CD4-positive, alpha-beta T cell treated with Interleukin-10 for 1 hour (primary cell): ENCODE measurements around the gene DERL2.
A peak's percentile ranks its signal among the peaks of the same experiment; 100 is the strongest.

ENCODE experiments used
- DNase-seq: peaks from one replicate; pipeline ENCODE4 v3.0.0-alpha.2; 2020

The DERL2 gene

GRCh38 chr17:5485270-5486205, at the start of gene DERL2:
Gene DERL2, minus strand, starts transcription at chr17:5486178. Its CDS starts 17 bp downstream, at chr17:5486161.
- DNase-seq = no peak

GRCh38 chr17:5535436-5535835, 49.5 kb upstream of the DERL2 start:
- DNase-seq = no peak

- DNase-seq = no peak
Observed at GRCh38 chr17:5533486-5534315, 47.7 kb upstream of the DERL2 start.

DNA sequence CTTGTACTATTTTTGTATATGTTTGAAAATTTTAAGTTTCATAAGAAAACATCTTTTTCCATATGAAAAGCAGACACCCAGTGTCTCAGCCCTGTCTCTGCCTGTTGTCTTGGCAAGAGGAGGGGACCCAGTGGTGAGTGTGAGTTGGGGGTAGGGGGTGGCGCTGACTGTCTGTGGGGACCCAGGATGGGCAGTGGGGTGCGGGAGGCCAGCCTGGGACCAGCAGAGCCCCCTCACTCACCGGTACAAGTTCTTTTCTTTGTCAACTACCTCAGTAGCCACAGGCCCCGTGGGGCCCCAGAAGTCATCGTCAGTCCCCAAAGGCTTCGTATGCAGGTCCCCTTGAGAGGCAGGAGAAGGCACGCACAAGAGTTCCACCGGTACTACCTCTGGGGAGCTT, 46.6 kb upstream of the DERL2 start:
- no peak for DNase-seq

DNA sequence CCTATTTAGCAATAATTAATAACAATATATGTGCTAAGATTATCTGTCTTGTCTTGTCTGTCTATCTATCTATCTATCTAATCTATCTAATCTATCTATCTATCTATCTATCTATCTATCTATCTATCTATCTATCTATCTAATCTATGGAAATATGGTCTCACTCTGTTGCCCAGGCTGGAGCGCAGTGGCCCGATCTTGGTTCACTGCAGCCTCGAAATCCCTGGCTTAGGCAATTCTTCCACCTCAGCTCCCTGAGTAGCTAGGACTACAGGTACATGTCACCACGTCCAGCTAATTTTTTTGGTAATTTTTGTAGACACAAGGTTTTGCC, 45.1 kb upstream of the DERL2 start:
- DNase-seq = no peak

GRCh38 chr17:5530265-5531084, 44.5 kb upstream of the DERL2 start:
- no peak for DNase-seq

GRCh38 chr17:5527601-5528250, 41.7 kb upstream of the DERL2 start:
- no peak for DNase-seq

- no peak for DNase-seq
Observed at GRCh38 chr17:5526821-5527598, 41.0 kb upstream of the DERL2 start.

- no peak for DNase-seq
Observed at GRCh38 chr17:5523249-5523648, 37.3 kb upstream of the DERL2 start.

GRCh38 chr17:5522476-5522875, 36.5 kb upstream of the DERL2 start:
- no peak for DNase-seq

DNA sequence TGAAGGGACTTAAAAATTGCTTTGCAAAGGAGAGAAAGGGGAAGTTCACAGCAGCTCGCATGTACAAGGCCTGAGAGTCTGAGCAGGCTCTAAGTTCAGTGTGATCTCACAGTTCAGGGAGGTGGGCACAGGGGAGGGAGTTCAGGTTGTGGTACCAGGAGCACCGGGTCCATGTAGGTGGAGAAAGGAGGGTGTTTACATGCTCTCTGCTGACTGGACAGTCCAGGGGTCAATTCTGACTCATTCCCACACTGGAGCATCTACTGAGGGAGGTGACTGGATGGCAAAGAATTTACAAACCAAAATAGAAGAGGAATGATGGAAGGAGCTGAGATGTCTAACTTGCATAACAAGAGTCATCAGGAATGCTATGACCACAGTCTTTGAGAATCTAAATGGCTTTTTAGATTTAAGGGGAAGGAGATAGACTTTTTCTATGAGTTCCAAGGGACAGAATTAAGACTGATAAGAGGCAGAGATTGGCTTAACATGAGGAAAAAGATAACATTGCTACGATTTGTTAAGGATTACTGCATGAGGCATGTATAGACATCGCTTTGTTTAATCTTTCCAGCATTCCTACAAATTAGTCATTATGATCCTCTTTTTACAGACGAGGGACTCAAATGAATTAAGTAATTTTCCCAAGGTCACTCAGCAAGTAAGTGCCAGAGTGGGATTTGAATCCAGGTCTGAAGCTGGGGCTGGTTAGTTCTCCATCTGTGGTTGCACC, 30.2 kb upstream of the DERL2 start:
- DNase-seq = no peak

GRCh38 chr17:5514976-5515375, 29.0 kb upstream of the DERL2 start:
- DNase-seq = no peak

GRCh38 chr17:5513628-5514027, 27.6 kb upstream of the DERL2 start:
- DNase-seq = peak; percentile 44

GRCh38 chr17:5511401-5512225, 25.6 kb upstream of the DERL2 start:
- no peak for DNase-seq

DNA sequence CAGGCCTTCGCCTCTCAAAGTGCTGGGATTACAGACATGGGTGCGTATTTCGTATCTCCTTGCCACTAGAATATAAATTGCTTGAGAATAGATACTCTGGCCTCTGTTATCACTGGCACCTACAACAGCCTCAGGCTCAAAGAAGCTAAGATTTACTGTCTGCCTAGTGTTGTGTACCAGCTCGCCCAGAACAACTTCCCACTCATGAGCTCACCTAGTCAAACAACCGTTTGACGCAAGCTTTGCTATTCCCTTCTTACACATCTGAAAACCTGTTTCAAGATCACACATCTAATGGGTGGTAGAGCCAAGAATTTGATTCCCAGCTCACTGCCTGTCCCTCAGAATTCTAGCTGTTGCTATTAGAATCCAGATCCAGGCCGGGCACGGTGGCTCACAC, 24.8 kb upstream of the DERL2 start:
- no peak for DNase-seq

- DNase-seq = no peak
Observed at GRCh38 chr17:5509482-5509881, 23.5 kb upstream of the DERL2 start.

DNA sequence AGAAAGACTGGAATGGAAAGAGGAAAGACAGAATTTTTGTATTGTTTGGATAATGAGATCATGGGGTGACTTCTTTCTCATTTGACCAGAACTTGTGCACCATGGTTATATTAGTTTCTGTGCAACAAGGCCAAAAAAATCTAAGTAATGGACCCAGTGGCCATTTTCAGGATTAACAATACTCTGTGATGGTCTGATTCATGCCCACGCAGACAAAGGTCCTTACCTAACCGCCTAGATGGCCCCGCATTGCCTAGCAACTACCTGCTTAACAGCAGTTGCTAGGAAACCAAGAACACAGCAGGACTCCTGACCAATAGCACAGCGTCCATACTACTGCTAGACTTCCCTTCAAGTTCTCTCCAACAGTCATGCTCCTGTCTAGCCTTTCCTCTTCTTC, 22.8 kb upstream of the DERL2 start:
- DNase-seq = no peak

- no peak for DNase-seq
Observed at GRCh38 chr17:5506307-5506706, 20.3 kb upstream of the DERL2 start.

DNA sequence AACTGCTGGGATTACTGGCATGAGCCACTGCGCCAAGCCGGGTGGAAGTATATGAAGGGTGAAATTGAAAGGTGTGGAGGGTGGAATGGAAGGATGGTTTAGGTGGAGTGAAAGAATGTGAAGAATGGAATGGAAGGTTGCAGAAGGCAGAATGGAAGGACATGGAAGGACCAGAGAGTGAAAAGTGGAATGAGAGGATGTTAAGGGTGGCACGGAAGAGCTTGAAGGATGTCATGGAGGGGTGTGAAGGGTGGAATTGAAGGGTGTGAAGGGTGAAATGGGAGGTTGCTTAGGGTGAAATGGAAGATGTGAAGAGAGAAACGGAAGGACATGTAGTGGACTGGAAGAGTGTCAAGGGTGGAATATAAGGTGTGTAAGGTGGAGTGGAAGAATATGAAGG, 16.6 kb upstream of the DERL2 start:
- no peak for DNase-seq

DNA sequence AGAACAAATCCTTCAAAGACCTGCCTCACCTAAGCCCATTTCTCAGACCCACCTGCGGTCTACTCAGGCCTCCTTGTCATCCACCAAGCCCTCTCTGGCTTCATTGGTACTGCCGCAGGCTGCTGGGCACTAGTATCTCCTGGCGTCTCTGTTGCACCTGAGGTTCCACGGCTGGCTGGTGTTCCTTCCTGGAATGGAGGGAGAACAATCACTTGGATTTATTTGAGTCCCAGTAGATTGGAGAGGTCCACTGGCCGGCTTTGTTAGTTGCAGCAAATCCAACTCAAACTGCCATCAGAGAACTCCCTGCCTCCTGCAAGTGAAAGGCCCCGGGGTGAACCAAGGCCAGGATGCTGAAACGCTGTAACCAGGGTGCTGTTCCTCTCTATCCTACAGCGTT, 15.7 kb upstream of the DERL2 start:
- no peak for DNase-seq
